PFSK-1 (cell line): ENCODE data around the gene SCLY.

Experiments
- FOXP2 ChIP-seq: optimal IDR thresholded peaks from 2 replicates; pipeline ENCODE3; 2011; ENCODE audit warnings: borderline replicate concordance, control low read depth, inconsistent platforms; ENCODE audit not compliant: insufficient read depth; ENCODE audit errors: extremely low read length, extremely low read depth
- POLR2AphosphoS5 ChIP-seq: IDR thresholded peaks from 2 replicates; pipeline ENCODE4 v1.6.1; 2012; ENCODE audit warnings: low read depth, mild to moderate bottlenecking, control low read depth, low read length, moderate library complexity
- SIN3A ChIP-seq: IDR thresholded peaks from 2 replicates; pipeline ENCODE4 v1.6.1; 2012; ENCODE audit warnings: mild to moderate bottlenecking, low read length, moderate library complexity, borderline replicate concordance; ENCODE audit not compliant: insufficient read depth
- TAF1 ChIP-seq: IDR thresholded peaks from 2 replicates; pipeline ENCODE4 v1.6.1; 2012; ENCODE audit warnings: low read length, control low read depth, borderline replicate concordance; ENCODE audit not compliant: insufficient read depth
- TF ChIP-seq, protein P1 (sequence below), 2 experiments: IDR thresholded peaks; 2 replicates each; pipeline versions ENCODE4 v1.6.1 to v1.8.0; 2011 to 2012; ENCODE audit warnings: low read depth in 2 of 2, low read length in 2 of 2, control low read depth in 1 of 2, inconsistent platforms in 1 of 2, mild to moderate bottlenecking in 1 of 2, moderate library complexity in 1 of 2; ENCODE audit not compliant: insufficient read depth in 1 of 2

DNA sequence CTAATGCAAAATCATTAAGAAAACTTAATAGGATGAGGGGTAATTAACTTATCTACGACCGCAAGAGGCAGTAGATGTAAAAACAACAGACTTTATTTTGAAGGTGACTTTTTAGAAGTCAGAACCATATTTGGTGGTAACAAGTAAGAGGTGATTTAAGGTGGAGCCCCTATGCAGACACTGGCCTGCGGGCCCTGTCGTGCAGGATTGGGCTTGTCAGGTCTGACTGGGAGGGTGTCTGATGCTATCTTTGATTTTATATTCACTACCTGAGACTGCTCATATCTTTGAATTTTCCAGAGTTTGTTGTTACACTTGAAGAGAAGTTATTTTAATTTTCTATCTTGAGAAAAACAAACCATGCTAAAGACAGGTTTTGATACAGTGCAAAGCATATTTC lies 29.1 kb upstream of the SCLY start:
- TF ChIP-seq SIN3A (no peak), POLR2AphosphoS5 (no peak), TAF1 (no peak), FOXP2 (no peak)
- TF ChIP-seq, protein P1, sequence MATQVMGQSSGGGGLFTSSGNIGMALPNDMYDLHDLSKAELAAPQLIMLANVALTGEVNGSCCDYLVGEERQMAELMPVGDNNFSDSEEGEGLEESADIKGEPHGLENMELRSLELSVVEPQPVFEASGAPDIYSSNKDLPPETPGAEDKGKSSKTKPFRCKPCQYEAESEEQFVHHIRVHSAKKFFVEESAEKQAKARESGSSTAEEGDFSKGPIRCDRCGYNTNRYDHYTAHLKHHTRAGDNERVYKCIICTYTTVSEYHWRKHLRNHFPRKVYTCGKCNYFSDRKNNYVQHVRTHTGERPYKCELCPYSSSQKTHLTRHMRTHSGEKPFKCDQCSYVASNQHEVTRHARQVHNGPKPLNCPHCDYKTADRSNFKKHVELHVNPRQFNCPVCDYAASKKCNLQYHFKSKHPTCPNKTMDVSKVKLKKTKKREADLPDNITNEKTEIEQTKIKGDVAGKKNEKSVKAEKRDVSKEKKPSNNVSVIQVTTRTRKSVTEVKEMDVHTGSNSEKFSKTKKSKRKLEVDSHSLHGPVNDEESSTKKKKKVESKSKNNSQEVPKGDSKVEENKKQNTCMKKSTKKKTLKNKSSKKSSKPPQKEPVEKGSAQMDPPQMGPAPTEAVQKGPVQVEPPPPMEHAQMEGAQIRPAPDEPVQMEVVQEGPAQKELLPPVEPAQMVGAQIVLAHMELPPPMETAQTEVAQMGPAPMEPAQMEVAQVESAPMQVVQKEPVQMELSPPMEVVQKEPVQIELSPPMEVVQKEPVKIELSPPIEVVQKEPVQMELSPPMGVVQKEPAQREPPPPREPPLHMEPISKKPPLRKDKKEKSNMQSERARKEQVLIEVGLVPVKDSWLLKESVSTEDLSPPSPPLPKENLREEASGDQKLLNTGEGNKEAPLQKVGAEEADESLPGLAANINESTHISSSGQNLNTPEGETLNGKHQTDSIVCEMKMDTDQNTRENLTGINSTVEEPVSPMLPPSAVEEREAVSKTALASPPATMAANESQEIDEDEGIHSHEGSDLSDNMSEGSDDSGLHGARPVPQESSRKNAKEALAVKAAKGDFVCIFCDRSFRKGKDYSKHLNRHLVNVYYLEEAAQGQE (IDR thresholded peaks at IDR 0.05; ENCODE audit: insufficient read depth in 1 of 2, low read depth in 2 of 2, low read length in 2 of 2) = no peak
